Central memory CD8-positive, alpha-beta T cell (primary cell): ENCODE data around the gene LDB3.
A peak's percentile ranks its signal among the peaks of the same experiment; 100 is the strongest.
"Not testable (repeated sequence)": the region's sequence is repeated elsewhere in the genome, so short reads cannot be mapped to it uniquely, and the experiment has no call there.

Experiments used
- ATAC-seq: fragments of 150-1000 bp; cut with Tn5 transposase; replicated peaks from 2 replicates; pipeline ENCODE4 v1.10.0; 2022; ENCODE audit warnings: mild to moderate bottlenecking, moderate FRiP score, moderate number of reproducible peaks; ENCODE audit not compliant: poor library complexity, severe bottlenecking; ENCODE audit errors: extremely low read depth
- DNase-seq, 2 donors: peaks; one replicate each; pipeline ENCODE4 v3.0.0; 2021; ENCODE audit warnings: low spot score in 2 of 2
- H3K27ac Mint-ChIP-seq: one replicate; pipeline ENCODE4 v1.8.0; 2022; ENCODE audit warnings: low read depth, mild to moderate bottlenecking, moderate library complexity, mixed read lengths
- H3K27me3 Mint-ChIP-seq: one replicate; pipeline ENCODE4 v1.8.0; 2022; ENCODE audit warnings: mixed read lengths
- H3K36me3 Mint-ChIP-seq: one replicate; pipeline ENCODE4 v1.8.0; 2022; ENCODE audit warnings: mild to moderate bottlenecking, moderate library complexity, mixed read lengths; ENCODE audit not compliant: insufficient read depth
- H3K4me1 Mint-ChIP-seq: one replicate; pipeline ENCODE4 v1.8.0; 2022; ENCODE audit warnings: mixed read lengths
- H3K4me3 Mint-ChIP-seq: one replicate; pipeline ENCODE4 v1.8.0; 2022; ENCODE audit warnings: mild to moderate bottlenecking, moderate library complexity, mixed read lengths
- H3K9me3 Mint-ChIP-seq: one replicate; pipeline ENCODE4 v1.8.0; 2022; ENCODE audit warnings: mixed read lengths

Gene LDB3

DNA sequence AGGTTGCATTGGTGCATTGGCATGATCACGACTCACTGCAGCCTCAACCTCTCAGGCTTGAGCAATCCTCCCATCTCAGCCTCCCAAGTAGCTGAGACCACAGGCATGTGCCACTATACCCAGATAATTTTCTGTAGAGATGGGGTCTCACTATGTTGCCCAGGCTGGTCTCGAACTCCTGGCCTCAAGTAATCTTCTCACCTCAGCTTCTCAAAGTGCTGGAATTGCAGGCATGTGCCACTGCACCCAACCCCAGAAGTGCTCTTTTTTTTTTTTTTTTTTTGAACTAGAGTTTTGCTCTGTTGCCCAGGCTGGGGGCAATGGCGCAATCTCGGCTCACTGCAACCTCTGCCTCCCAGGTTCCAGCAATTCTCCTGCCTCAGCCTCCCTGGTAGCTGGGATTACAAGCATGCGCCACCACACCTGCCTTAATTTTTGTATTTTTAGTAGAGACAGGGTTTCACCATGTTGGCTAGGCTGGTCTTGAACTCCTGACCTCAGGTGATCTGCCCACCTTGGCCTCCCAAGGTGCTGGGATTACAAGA, 22.6 kb upstream of the LDB3 start:
- H3K36me3 Mint-ChIP-seq, H3K27me3 Mint-ChIP-seq, ATAC-seq, H3K4me1 Mint-ChIP-seq, H3K27ac Mint-ChIP-seq, H3K9me3 Mint-ChIP-seq, H3K4me3 Mint-ChIP-seq: not testable (repeated sequence)
- peak; percentile 0 to 5 for DNase-seq

GRCh38 chr10:86646532-86646931, 21.8 kb upstream of the LDB3 start:
- no peak for ATAC-seq
- Mint-ChIP-seq H3K27ac (no peak overlapping the region), H3K9me3 (no peaks in the 10 kb centered on the region), H3K4me1 (peaks cover 7% of the 10 kb centered on the region), H3K36me3 (no peaks in the 10 kb centered on the region), H3K27me3 (peaks cover 7% of the 10 kb centered on the region), H3K4me3 (no peak overlapping the region)
- DNase-seq = no peak

- no peak for ATAC-seq
- Mint-ChIP-seq H3K4me3 (no peak overlapping the region), H3K4me1 (peaks cover 7% of the 10 kb centered on the region), H3K27ac (no peak overlapping the region), H3K27me3 (peaks cover 7% of the 10 kb centered on the region), H3K36me3 (no peaks in the 10 kb centered on the region), H3K9me3 (no peaks in the 10 kb centered on the region)
- no peak for DNase-seq
Measured at GRCh38 chr10:86646933-86647332, 21.4 kb upstream of the LDB3 start.

GRCh38 chr10:86647773-86648703, 20.3 kb upstream of the LDB3 start:
- H3K4me1 Mint-ChIP-seq = peaks cover 7% of the 10 kb centered on the region
- DNase-seq (no peak), ATAC-seq (no peak)
- H3K27ac Mint-ChIP-seq = no peak overlapping the region
- no peak overlapping the region for H3K4me3 Mint-ChIP-seq
- H3K36me3 Mint-ChIP-seq = no peaks in the 10 kb centered on the region
- no peaks in the 10 kb centered on the region for H3K9me3 Mint-ChIP-seq
- peaks cover 7% of the 10 kb centered on the region for H3K27me3 Mint-ChIP-seq

DNA sequence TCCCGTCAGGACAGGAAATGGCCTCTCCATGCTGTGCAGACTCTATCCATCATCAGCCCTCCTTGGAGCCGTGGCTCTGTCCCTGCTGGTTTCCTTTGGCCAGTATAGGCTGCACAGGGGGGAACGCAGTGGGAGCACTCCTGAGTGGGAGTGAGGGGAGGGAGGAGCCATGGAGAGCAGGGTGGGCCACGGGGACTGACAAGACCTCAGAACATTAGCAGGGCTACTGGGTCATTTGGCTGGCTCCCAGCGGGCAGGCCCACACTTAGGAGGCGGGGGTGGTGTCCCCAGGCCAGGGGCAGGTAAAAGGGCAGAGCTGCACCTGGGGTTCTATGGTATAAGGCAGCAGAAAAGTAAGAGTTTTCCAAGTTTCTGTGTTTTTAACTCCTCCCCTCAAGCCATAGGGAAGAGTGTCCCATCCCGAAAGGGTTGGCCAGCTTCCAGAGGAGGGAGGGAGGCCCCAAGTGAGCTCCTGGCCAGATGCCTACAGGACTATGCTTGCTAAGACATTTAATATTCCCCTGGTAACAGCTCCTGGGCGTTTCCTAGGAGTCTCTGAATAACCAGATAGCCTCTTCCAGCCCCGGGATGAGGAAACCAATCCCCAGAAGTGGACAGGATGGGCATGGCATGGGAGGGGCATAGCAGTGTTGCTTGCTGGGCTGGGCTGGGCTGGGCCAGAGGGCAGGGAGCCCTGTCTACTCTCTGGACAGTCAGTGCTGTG, 19.4 kb upstream of the LDB3 start:
- Mint-ChIP-seq H3K36me3 (no peaks in the 10 kb centered on the region), H3K27ac (no peak overlapping the region), H3K4me1 (no peaks in the 10 kb centered on the region), H3K9me3 (no peaks in the 10 kb centered on the region), H3K4me3 (no peak overlapping the region), H3K27me3 (peaks cover 7% of the 10 kb centered on the region)
- DNase-seq (no peak), ATAC-seq (no peak)

DNA sequence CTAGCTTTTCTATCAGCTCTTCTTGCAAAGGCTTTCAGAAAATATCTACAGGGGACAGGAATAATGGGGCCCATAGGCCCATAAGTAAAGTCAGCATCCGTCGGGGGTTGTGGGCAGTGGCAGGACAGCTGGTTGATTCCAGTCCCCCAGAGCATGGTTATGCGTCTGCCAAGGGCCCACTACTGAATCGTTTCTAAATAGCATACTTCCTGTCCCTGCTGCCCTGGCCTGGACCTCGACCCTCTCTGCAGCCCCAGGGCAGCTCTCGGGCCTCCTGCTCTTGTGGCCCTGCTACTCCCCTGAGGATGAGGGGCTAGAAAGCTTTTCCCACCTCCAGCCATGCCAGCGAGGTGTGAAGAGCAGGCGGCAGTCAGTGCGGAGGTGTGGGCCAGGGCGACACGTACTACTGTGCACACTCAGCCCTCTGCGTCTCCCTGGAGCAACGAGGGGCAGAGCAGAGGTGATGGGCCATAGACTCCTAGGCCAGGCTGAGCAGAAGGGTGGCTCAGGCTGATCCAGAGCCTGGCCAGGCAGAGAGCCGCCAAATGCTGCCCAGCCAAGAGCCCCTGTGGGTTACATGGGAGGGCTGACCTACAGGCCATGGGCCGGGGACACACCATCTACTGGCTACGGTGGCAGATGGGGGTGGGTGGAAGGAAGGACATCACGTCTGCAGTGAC, 18.7 kb upstream of the LDB3 start:
- Mint-ChIP-seq H3K27ac (no peak overlapping the region), H3K4me1 (no peaks in the 10 kb centered on the region)

DNA sequence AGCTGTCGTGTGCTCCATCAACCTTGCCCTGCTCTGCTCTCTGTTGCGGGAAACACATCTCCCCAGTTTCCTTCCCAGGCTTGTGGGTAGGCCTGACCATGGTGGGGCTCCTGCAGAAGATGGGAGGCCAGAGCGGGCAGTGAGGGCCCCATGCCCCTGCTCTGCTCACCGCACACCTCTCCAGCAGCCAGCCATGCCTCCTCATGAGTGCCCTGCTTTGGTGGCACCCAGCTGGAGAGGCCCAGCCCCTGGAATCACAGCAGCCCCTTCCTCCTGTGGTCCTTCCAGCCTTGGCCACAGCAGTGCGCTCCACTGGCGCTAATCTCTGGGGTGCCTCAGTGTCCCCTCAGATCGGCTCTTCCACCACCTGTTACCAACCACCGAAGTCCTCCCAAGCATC, 18.2 kb upstream of the LDB3 start:
- H3K27me3 Mint-ChIP-seq = peaks cover 7% of the 10 kb centered on the region
- no peaks in the 10 kb centered on the region for H3K4me1 Mint-ChIP-seq
- no peaks in the 10 kb centered on the region for H3K36me3 Mint-ChIP-seq
- H3K4me3 Mint-ChIP-seq = no peak overlapping the region
- no peaks in the 10 kb centered on the region for H3K9me3 Mint-ChIP-seq
- ATAC-seq (no peak), DNase-seq (no peak)
- H3K27ac Mint-ChIP-seq = no peak overlapping the region

More for the DNA sequence above, 18.7 kb upstream of the LDB3 start:
- Mint-ChIP-seq H3K9me3 (no peaks in the 10 kb centered on the region), H3K27me3 (peaks cover 7% of the 10 kb centered on the region), H3K36me3 (no peaks in the 10 kb centered on the region), H3K4me3 (no peak overlapping the region)
- DNase-seq = no peak
- ATAC-seq = no peak

DNA sequence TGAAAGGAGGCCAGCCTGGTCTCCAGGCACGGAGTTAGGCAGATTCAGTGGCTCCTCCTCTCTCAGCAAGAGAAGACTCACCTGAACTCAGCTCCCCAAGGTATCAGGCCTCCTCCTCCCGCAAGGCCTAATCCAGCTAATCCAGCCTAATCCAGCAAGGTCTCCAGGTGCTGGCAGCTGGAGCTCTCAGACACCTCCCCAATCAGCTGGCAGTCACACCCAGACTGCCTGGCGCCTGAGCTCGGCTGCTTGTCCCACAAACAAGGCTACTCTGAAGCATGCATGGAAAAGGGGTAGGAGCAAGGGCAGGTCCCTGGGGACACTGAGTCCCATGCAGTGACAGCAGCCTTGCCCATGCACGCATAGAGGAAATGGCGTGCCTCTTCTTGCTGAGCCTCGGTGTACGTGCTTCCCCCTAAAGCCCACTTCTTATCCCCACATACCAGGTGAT, 17.3 kb upstream of the LDB3 start:
- Mint-ChIP-seq H3K4me1 (no peaks in the 10 kb centered on the region), H3K27me3 (peaks cover 7% of the 10 kb centered on the region), H3K36me3 (no peaks in the 10 kb centered on the region), H3K27ac (no peak overlapping the region), H3K4me3 (no peak overlapping the region), H3K9me3 (no peaks in the 10 kb centered on the region)
- ATAC-seq (no peak), DNase-seq (no peak)

GRCh38 chr10:86651631-86652331, 16.5 kb upstream of the LDB3 start:
- Mint-ChIP-seq H3K27ac (no peak overlapping the region), H3K27me3 (peaks cover 7% of the 10 kb centered on the region), H3K36me3 (no peaks in the 10 kb centered on the region), H3K9me3 (no peaks in the 10 kb centered on the region), H3K4me1 (no peaks in the 10 kb centered on the region), H3K4me3 (no peak overlapping the region)
- DNase-seq (no peak), ATAC-seq (no peak)

DNA sequence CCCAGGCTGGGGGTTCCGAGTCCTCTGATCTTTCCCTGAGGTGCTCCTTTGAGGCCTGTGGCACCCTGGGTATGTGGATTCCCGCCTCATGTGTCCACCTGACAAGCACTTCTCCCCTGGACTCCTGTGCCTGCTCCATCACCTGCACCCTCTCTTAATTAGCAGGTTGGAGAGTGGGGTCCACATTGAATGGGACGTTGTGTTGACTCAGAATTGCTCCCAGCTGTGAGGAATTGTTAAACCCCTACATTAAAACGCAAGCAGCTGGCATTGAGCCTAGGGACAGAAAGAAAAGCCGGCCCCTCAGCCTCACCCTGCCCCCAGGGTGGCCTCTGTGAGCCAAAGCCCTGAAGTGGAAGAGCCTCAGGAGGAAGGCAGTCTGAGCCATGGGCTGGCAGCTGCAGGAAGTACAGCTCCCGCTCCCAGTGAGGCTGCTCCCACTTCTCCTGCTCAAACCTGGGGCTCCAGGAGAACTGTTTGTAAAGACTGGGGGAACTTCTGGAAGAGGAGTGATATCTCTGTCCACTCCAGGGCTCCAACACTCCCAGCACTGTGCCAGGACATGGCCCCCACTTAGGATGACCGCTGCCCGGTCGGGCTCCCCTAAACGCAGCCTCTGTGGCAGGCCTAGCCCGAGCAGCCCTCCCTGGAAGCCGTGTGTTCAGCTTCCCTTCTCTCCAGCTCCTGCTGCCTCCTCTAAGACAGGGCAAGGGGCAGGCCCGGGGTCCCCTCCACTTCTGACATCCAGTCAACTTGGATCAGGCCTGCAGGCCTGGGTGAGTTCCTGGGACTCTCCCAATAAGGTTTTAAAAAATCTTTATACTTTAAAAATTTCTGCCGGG, 15.7 kb upstream of the LDB3 start:
- peaks cover 7% of the 10 kb centered on the region for H3K27me3 Mint-ChIP-seq

DNA sequence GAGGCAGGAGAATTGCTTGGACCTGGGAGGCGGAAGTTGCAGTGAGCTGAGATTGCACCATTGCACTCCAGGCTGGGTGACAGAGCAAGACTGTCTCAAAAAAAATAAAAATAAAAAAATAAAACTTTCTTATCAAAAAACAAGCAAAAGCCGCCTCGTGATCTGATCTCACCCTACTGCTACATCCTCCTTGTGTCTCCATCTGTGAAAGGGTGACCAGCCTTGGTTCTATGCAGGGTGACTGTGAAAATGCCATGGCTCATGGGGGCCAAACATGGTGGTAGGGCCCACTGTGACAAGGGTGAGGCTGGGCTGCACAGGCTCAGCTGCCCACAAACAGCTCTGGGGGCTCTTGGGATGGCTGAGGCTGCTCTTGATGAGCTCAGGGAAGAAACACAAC, 14.9 kb upstream of the LDB3 start:
- DNase-seq (no peak), ATAC-seq (no peak)
- Mint-ChIP-seq H3K36me3 (no peaks in the 10 kb centered on the region), H3K4me1 (no peaks in the 10 kb centered on the region), H3K27me3 (peaks cover 7% of the 10 kb centered on the region), H3K9me3 (no peaks in the 10 kb centered on the region), H3K27ac (no peak overlapping the region), H3K4me3 (no peak overlapping the region)

More for the DNA sequence above, 15.7 kb upstream of the LDB3 start:
- H3K27ac Mint-ChIP-seq = no peak overlapping the region
- H3K4me3 Mint-ChIP-seq = no peak overlapping the region
- no peaks in the 10 kb centered on the region for H3K4me1 Mint-ChIP-seq
- no peaks in the 10 kb centered on the region for H3K9me3 Mint-ChIP-seq
- DNase-seq (no peak), ATAC-seq (no peak)
- H3K36me3 Mint-ChIP-seq = no peaks in the 10 kb centered on the region
